ENCODE data around the gene TRIM23.
"Not testable (repeated sequence)": the region's sequence is repeated elsewhere in the genome, so short reads cannot be mapped to it uniquely, and the experiment has no call there.

Gene TRIM23

GRCh38 chr5:65624025-65624570 is at the start of gene TRIM23:
TRIM23 (minus strand) TSS chr5:65624333; CDS start chr5:65624274, 59 bp downstream.
- peak within 1 kb of the TSS; percentile 93 for H3K4me3 Mint-ChIP-seq
- H3K27me3 Mint-ChIP-seq: no peaks in the 10 kb centered on the region
- CTCF ChIA-PET: interaction anchor here (0.9 to 1.2 kb wide), 4 partner anchors 33 to 107 kb away, joined by 3 to 4 read pairs (median 3); partner anchors contain the start of genes CENPK and PPWD1
- peak; percentile 94 for DNase-seq
- peaks cover 39% of the 10 kb centered on the region for H3K4me1 Mint-ChIP-seq
- H3K9me3 Mint-ChIP-seq: no peaks in the 10 kb centered on the region
- H3K36me3 Mint-ChIP-seq: peaks cover 1% of the 10 kb centered on the region
- H3K27ac Mint-ChIP-seq: peak within 1 kb of the TSS; percentile 98

- no peak for DNase-seq
- Mint-ChIP-seq H3K4me3 (no peak overlapping the region), H3K4me1 (peaks cover 4% of the 10 kb centered on the region), H3K27me3 (no peaks in the 10 kb centered on the region), H3K9me3 (no peaks in the 10 kb centered on the region), H3K36me3 (peaks cover 53% of the 10 kb centered on the region), H3K27ac (no peak overlapping the region)
- CTCF ChIA-PET: no interaction called here
Observed at GRCh38 chr5:65672796-65673195, 48.7 kb upstream of the TRIM23 start.

- no peak for DNase-seq
- CTCF ChIA-PET: no interaction called here
- Mint-ChIP-seq H3K4me3 (no peak overlapping the region), H3K4me1 (no peaks in the 10 kb centered on the region), H3K27me3 (no peaks in the 10 kb centered on the region), H3K9me3 (no peaks in the 10 kb centered on the region), H3K27ac (no peak overlapping the region), H3K36me3 (peaks cover 30% of the 10 kb centered on the region)
Observed at GRCh38 chr5:65668696-65669095, 44.6 kb upstream of the TRIM23 start.

GRCh38 chr5:65663804-65664521 is 39.8 kb upstream of the TRIM23 start:
- Mint-ChIP-seq H3K27me3 (no peaks in the 10 kb centered on the region), H3K36me3 (peaks cover 29% of the 10 kb centered on the region), H3K27ac (no peak overlapping the region), H3K9me3 (no peaks in the 10 kb centered on the region), H3K4me1 (no peaks in the 10 kb centered on the region), H3K4me3 (no peak overlapping the region)
- CTCF ChIA-PET: no interaction called here
- DNase-seq: no peak

GRCh38 chr5:65654713-65655112 is 30.6 kb upstream of the TRIM23 start:
- H3K4me3 Mint-ChIP-seq: no peak overlapping the region
- CTCF ChIA-PET: no interaction called here
- H3K36me3 Mint-ChIP-seq: peaks cover 18% of the 10 kb centered on the region
- no peaks in the 10 kb centered on the region for H3K9me3 Mint-ChIP-seq
- no peak overlapping the region for H3K27ac Mint-ChIP-seq
- H3K4me1 Mint-ChIP-seq: no peaks in the 10 kb centered on the region
- no peak for DNase-seq
- H3K27me3 Mint-ChIP-seq: no peaks in the 10 kb centered on the region

- Mint-ChIP-seq H3K27me3 (no peaks in the 10 kb centered on the region), H3K4me3 (no peak overlapping the region), H3K36me3 (peaks cover 15% of the 10 kb centered on the region), H3K4me1 (no peaks in the 10 kb centered on the region), H3K27ac (no peak overlapping the region), H3K9me3 (no peaks in the 10 kb centered on the region)
- DNase-seq: no peak
- CTCF ChIA-PET: no interaction called here
Observed at GRCh38 chr5:65651144-65651543, 27.0 kb upstream of the TRIM23 start.

- no peak overlapping the region for H3K27ac Mint-ChIP-seq
- no peaks in the 10 kb centered on the region for H3K9me3 Mint-ChIP-seq
- H3K4me3 Mint-ChIP-seq: no peak overlapping the region
- no peaks in the 10 kb centered on the region for H3K27me3 Mint-ChIP-seq
- H3K36me3 Mint-ChIP-seq: peaks cover 14% of the 10 kb centered on the region
- DNase-seq: no peak
- H3K4me1 Mint-ChIP-seq: no peaks in the 10 kb centered on the region
- CTCF ChIA-PET: no interaction called here
Observed at GRCh38 chr5:65647941-65648340, 23.8 kb upstream of the TRIM23 start.

GRCh38 chr5:65646938-65647337 is 22.8 kb upstream of the TRIM23 start:
- H3K4me3 Mint-ChIP-seq: no peak overlapping the region
- H3K27me3 Mint-ChIP-seq: no peaks in the 10 kb centered on the region
- H3K9me3 Mint-ChIP-seq: no peaks in the 10 kb centered on the region
- no peaks in the 10 kb centered on the region for H3K4me1 Mint-ChIP-seq
- H3K27ac Mint-ChIP-seq: no peak overlapping the region
- CTCF ChIA-PET: no interaction called here
- no peak for DNase-seq
- peaks cover 12% of the 10 kb centered on the region for H3K36me3 Mint-ChIP-seq

GRCh38 chr5:65640240-65640639 is 16.1 kb upstream of the TRIM23 start:
- no peak overlapping the region for H3K27ac Mint-ChIP-seq
- CTCF ChIA-PET: no interaction called here

GRCh38 chr5:65630981-65631380 is 6.8 kb upstream of the TRIM23 start:
- CTCF ChIA-PET: no interaction called here
- Mint-ChIP-seq H3K9me3 (no peaks in the 10 kb centered on the region), H3K36me3 (peaks cover 8% of the 10 kb centered on the region), H3K4me3 (no peak overlapping the region), H3K27me3 (no peaks in the 10 kb centered on the region), H3K4me1 (peaks cover 17% of the 10 kb centered on the region), H3K27ac (no peak overlapping the region)
- DNase-seq: no peak

More at GRCh38 chr5:65640240-65640639, 16.1 kb upstream of the TRIM23 start:
- Mint-ChIP-seq H3K9me3 (no peaks in the 10 kb centered on the region), H3K36me3 (peaks cover 30% of the 10 kb centered on the region), H3K27me3 (no peaks in the 10 kb centered on the region), H3K4me3 (no peak overlapping the region), H3K4me1 (no peaks in the 10 kb centered on the region)
- DNase-seq: no peak

- CTCF ChIA-PET: no interaction called here
- Mint-ChIP-seq H3K4me1 (peaks cover 41% of the 10 kb centered on the region), H3K27ac (peak overlapping the region; percentile 98)
Observed at GRCh38 chr5:65625743-65626142, 1.6 kb upstream of the TRIM23 start.

GRCh38 chr5:65624571-65625555 is 730 bp upstream of the TRIM23 start, which contains the start of the genes SHLD3 and TRAPPC13:
SHLD3 (plus strand) TSS chr5:65625027; CDS start chr5:65629588, 4,561 bp downstream.
TRAPPC13 (plus strand) TSS chr5:65625027; CDS start chr5:65625061, 34 bp downstream.
- CTCF ChIA-PET: interaction anchor here (1.0 to 1.2 kb wide), 2 partner anchors 62 to 96 kb away, joined by 3 to 4 read pairs; partner anchors contain the start of genes CENPK and PPWD1
- Mint-ChIP-seq H3K27ac (peak within 1 kb of the TSS; percentile 98), H3K4me3 (peak within 1 kb of the TSS; percentile 93), H3K4me1 (peaks cover 41% of the 10 kb centered on the region), H3K36me3 (peaks cover 4% of the 10 kb centered on the region), H3K9me3 (no peaks in the 10 kb centered on the region), H3K27me3 (no peaks in the 10 kb centered on the region)
- peak; percentile 89 for DNase-seq

More at GRCh38 chr5:65625743-65626142, 1.6 kb upstream of the TRIM23 start:
- Mint-ChIP-seq H3K9me3 (no peaks in the 10 kb centered on the region), H3K4me3 (peak overlapping the region; percentile 93), H3K36me3 (peaks cover 6% of the 10 kb centered on the region), H3K27me3 (no peaks in the 10 kb centered on the region)
- DNase-seq: no peak

GRCh38 chr5:65623482-65623881 is 651 bp downstream of the TRIM23 start:
- Mint-ChIP-seq H3K4me3 (peak overlapping the region; percentile 93), H3K4me1 (peaks cover 39% of the 10 kb centered on the region), H3K27me3 (no peaks in the 10 kb centered on the region), H3K27ac (peak overlapping the region; percentile 98), H3K9me3 (no peaks in the 10 kb centered on the region), H3K36me3 (peaks cover 1% of the 10 kb centered on the region)
- no peak for DNase-seq
- CTCF ChIA-PET: interaction anchor here (0.9 to 1.2 kb wide), 3 partner anchors 32 to 106 kb away, joined by 3 read pairs; partner anchors contain the start of genes CENPK and PPWD1

GRCh38 chr5:65621961-65622360 is 2.2 kb downstream of the TRIM23 start:
- CTCF ChIA-PET, DNase-seq, H3K36me3 Mint-ChIP-seq, H3K27me3 Mint-ChIP-seq, H3K9me3 Mint-ChIP-seq, H3K27ac Mint-ChIP-seq: not testable (repeated sequence)
- H3K4me3 Mint-ChIP-seq: peak overlapping the region; percentile 15
- H3K4me1 Mint-ChIP-seq: peaks cover 31% of the 10 kb centered on the region

Measured in activated naive CD4-positive, alpha-beta T cell treated with anti-CD3 and anti-CD28 coated beads, Interleukin-2, amount 10 ng/mL, durations not matched to agents 7 days and 5 days (primary cell).